ENCODE measurements around the gene UNC5B. TPM values are rescaled to one million over a fixed set of nuclear protein-coding genes. Genes with fewer than 3 reads are reported as not detected.

The UNC5B gene
- polyA plus RNA-seq, 1 experiment: 8.1 TPM

DNA sequence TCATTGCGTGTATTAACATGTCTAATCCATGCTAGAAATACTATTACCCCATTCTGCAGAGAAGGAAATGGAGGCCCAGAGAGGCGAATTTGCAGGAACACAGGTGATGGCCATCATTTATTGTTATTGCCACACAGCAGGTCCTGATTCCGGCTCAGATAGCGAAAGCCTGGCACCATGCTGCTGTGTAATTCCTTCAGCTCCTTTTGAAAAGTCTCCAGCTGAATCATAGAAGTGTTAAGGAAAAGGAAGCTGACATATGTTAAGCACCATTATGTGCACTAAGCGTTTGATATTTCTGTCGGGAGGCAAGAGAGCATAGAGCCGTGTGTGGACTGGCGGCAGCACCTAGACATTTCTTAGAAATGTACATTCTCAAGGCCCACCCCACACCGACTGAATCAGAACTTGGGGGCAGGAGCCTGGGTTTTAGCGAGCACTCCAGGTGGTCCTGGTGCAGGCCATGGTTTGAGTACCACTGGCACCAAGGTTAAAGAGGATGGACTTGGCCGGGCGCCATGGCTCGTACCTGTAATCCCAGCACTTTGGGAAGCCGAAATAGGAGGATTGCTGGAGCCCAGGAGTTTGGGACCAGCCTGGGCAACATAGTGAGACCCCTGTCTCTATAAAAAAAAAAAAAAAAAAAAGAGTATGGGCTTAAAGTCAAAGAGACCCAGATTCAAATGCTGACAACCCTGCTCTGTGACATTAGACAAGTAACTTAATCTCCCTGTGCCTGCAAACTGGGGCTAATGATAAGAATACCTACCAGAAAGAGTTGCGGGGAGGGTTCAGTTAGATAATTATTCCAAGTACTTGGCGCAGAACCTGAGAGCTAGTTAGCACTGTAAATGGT is 52.2 kb downstream of the UNC5B start:
- no peak overlapping the region for H3K4me3 ChIP-seq (ENCODE audit: low read depth, low read length)
- H3K27ac ChIP-seq (ENCODE audit: low read depth, low read length): no peak overlapping the region
- no peaks in the 10 kb centered on the region for H3K27me3 ChIP-seq (ENCODE audit: control insufficient read depth, insufficient read depth, low read length)
- ChIA-PET CTCF (interaction anchor here (0.7 to 1.4 kb wide), 3 partner anchors 23 to 339 kb away, joined by 3 to 4 read pairs (median 4); no protein-coding TSS in a partner anchor), POLR2A (interaction anchor here (1.4 to 3.8 kb wide), 2 partner anchors 9 to 19 kb away, joined by 3 to 15 read pairs; no protein-coding TSS in a partner anchor)
- H3K9me3 ChIP-seq (ENCODE audit: control insufficient read depth, insufficient read depth, low read length): no peaks in the 10 kb centered on the region
- TF ChIP-seq CTCF (IDR thresholded peaks at IDR 0.05; ENCODE audit: low read depth, low read length): no peak
- DNase-seq (ENCODE audit: low read depth, low spot score): no peak

- no peaks in the 10 kb centered on the region for H3K27me3 ChIP-seq (ENCODE audit: control insufficient read depth, insufficient read depth, low read length)
- ChIA-PET CTCF (interaction anchor here (0.7 to 1.4 kb wide), 3 partner anchors 24 to 340 kb away, joined by 3 to 4 read pairs (median 4); no protein-coding TSS in a partner anchor), POLR2A (interaction anchor here (3.8 kb wide), 1 partner anchor 20 kb away, joined by 15 read pairs; no protein-coding TSS in a partner anchor)
- H3K27ac ChIP-seq (ENCODE audit: low read depth, low read length): no peak overlapping the region
- no peak for TF ChIP-seq CTCF (IDR thresholded peaks at IDR 0.05; ENCODE audit: low read depth, low read length)
- H3K4me3 ChIP-seq (ENCODE audit: low read depth, low read length): no peak overlapping the region
- no peak for DNase-seq (ENCODE audit: low read depth, low spot score)
- H3K9me3 ChIP-seq (ENCODE audit: control insufficient read depth, insufficient read depth, low read length): no peaks in the 10 kb centered on the region
Measured at GRCh38 chr10:71265201-71265575, 52.8 kb downstream of the UNC5B start.

- ChIA-PET POLR2A (interaction anchor here (3.8 kb wide), 1 partner anchor 20 kb away, joined by 15 read pairs; no protein-coding TSS in a partner anchor), CTCF (interaction anchor here (0.7 to 1.8 kb wide), 4 partner anchors 21 to 341 kb away, joined by 3 to 8 read pairs (median 4); no protein-coding TSS in a partner anchor)
- no peaks in the 10 kb centered on the region for H3K27me3 ChIP-seq (ENCODE audit: control insufficient read depth, insufficient read depth, low read length)
- H3K4me3 ChIP-seq (ENCODE audit: low read depth, low read length): no peak overlapping the region
- H3K9me3 ChIP-seq (ENCODE audit: control insufficient read depth, insufficient read depth, low read length): no peaks in the 10 kb centered on the region
- H3K27ac ChIP-seq (ENCODE audit: low read depth, low read length): peak overlapping the region; percentile 95
- no peak for TF ChIP-seq CTCF (IDR thresholded peaks at IDR 0.05; ENCODE audit: low read depth, low read length)
- no peak for DNase-seq (ENCODE audit: low read depth, low spot score)
Measured at GRCh38 chr10:71265618-71266146, 53.3 kb downstream of the UNC5B start.

DNA sequence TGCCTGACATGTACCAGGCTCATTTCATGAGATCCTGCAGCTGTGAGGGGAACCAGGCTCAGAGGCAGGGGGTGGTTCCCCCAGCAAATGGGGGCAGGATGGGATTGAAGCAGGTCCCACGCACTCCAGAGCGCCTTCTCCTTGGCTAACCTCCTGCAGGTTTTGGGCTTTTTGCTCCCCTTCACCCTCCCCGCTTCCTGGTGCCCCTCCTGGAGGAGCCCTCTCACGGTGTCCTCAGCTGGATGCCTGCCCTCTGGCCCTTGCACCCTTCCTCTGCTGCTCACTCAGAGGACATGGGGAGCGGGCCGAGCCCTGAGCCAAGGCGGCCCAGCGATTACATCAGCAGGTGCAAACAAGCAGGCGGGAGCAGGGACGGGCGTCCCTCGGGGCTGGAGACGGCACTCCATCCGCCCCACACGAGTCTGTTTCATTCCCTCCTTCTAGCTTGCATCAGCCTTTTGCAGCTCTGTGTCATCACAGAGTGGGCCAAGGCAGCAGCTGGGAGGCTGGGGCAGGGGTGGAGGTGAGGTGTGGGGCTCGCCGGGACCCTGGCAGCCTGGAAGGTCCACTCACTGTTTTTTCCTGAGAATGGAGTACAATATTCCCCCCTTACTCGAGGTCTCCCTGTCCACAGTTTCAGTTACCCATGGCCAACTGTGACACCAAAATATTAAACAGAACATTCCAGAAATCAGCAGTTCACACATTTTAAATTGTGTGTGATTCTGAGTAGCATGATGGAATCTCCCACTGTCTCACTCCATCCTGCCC is 54.0 kb downstream of the UNC5B start:
- DNase-seq (ENCODE audit: low read depth, low spot score): peak; percentile 64
- H3K27ac ChIP-seq (ENCODE audit: low read depth, low read length): peak overlapping the region; percentile 95
- no peak overlapping the region for H3K4me3 ChIP-seq (ENCODE audit: low read depth, low read length)
- no peak for TF ChIP-seq CTCF (IDR thresholded peaks at IDR 0.05; ENCODE audit: low read depth, low read length)
- CTCF ChIA-PET: interaction anchor here (1.0 to 1.8 kb wide), 4 partner anchors 18 to 341 kb away, joined by 3 to 8 read pairs (median 4); no protein-coding TSS in a partner anchor
- POLR2A ChIA-PET: interaction anchor here (3.8 kb wide), 1 partner anchor 21 kb away, joined by 15 read pairs; no protein-coding TSS in a partner anchor
- no peaks in the 10 kb centered on the region for H3K27me3 ChIP-seq (ENCODE audit: control insufficient read depth, insufficient read depth, low read length)
- H3K9me3 ChIP-seq (ENCODE audit: control insufficient read depth, insufficient read depth, low read length): no peaks in the 10 kb centered on the region
